Mesenchymal stem cell (in vitro differentiated cells and primary cell): ENCODE data around the gene POLR3K.

ENCODE experiments used
- DNase-seq: peaks from one replicate; pipeline ENCODE4 v3.0.0-alpha.2; 2013
- H2AFZ ChIP-seq: one replicate; pipeline ENCODE4 v1.6.1; 2013; ENCODE audit warnings: low read depth, mild to moderate bottlenecking, control low read depth, inconsistent platforms, low read length, moderate library complexity
- H2AK5ac ChIP-seq: 2 replicates; pipeline ENCODE4 v1.6.1; 2013; ENCODE audit warnings: low read length, moderate library complexity, mild to moderate bottlenecking, inconsistent platforms; ENCODE audit not compliant: severe bottlenecking
- H2BK120ac ChIP-seq: one replicate; pipeline ENCODE4 v1.6.1; 2013; ENCODE audit warnings: low read depth, mild to moderate bottlenecking, inconsistent platforms, low read length, moderate library complexity
- H2BK12ac ChIP-seq, 2 experiments: one replicate each; pipeline ENCODE4 v1.6.1; 2013; ENCODE audit warnings: inconsistent platforms in 2 of 2, low read length in 2 of 2, mild to moderate bottlenecking in 2 of 2, moderate library complexity in 2 of 2, control low read depth in 1 of 2
- H2BK15ac ChIP-seq: one replicate; pipeline ENCODE4 v1.6.1; 2013; ENCODE audit warnings: mild to moderate bottlenecking, low read depth, inconsistent platforms; ENCODE audit not compliant: poor library complexity, severe bottlenecking
- H2BK5ac ChIP-seq: 2 replicates; pipeline ENCODE4 v1.6.1; 2013; ENCODE audit warnings: low read depth, mild to moderate bottlenecking, low read length, control low read depth, inconsistent platforms; ENCODE audit not compliant: poor library complexity, severe bottlenecking
- H3K14ac ChIP-seq, 2 experiments: one replicate each; pipeline ENCODE4 v1.6.1; 2013; ENCODE audit warnings: inconsistent platforms in 2 of 2, low read length in 2 of 2, control low read depth in 1 of 2, mild to moderate bottlenecking in 1 of 2, moderate library complexity in 1 of 2
- H3K18ac ChIP-seq, 2 experiments: one replicate each; pipeline ENCODE4 v1.6.1; 2013; ENCODE audit warnings: inconsistent platforms in 2 of 2, low read length in 2 of 2, control low read depth in 1 of 2, low read depth in 1 of 2, mild to moderate bottlenecking in 1 of 2
- H3K23ac ChIP-seq, 2 experiments: one replicate each; pipeline ENCODE4 v1.6.1; 2013; ENCODE audit warnings: inconsistent platforms in 2 of 2, low read length in 2 of 2, mild to moderate bottlenecking in 2 of 2, moderate library complexity in 2 of 2, control low read depth in 1 of 2
- H3K27ac ChIP-seq: 2 replicates; pipeline ENCODE4 v1.5.1; 2013; ENCODE audit warnings: mild to moderate bottlenecking, moderate library complexity, low read length, control low read depth, inconsistent platforms; ENCODE audit not compliant: poor library complexity, severe bottlenecking
- H3K27me3 ChIP-seq, 2 experiments: 2 replicates each; pipeline versions ENCODE4 v1.6.1 to v1.7.0; 2013; ENCODE audit warnings: low read length in 2 of 2, mild to moderate bottlenecking in 2 of 2, moderate library complexity in 2 of 2, control low read depth in 1 of 2, inconsistent platforms in 1 of 2; ENCODE audit not compliant: control insufficient read depth in 1 of 2, insufficient read depth in 1 of 2
- H3K36me3 ChIP-seq, 2 experiments: 2 replicates each; pipeline versions ENCODE4 v1.6.1 to v1.7.0; 2013; ENCODE audit warnings: low read length in 2 of 2, control low read depth in 1 of 2, inconsistent platforms in 1 of 2, low read depth in 1 of 2, mild to moderate bottlenecking in 1 of 2; ENCODE audit not compliant: insufficient read depth in 2 of 2, control insufficient read depth in 1 of 2
- H3K4ac ChIP-seq, 2 experiments: one replicate each; pipeline ENCODE4 v1.6.1; 2013; ENCODE audit warnings: inconsistent platforms in 2 of 2, low read length in 2 of 2, mild to moderate bottlenecking in 2 of 2, moderate library complexity in 2 of 2, control low read depth in 1 of 2, low read depth in 1 of 2
- H3K4me1 ChIP-seq: 2 replicates; pipeline ENCODE4 v1.6.1; 2013; ENCODE audit warnings: low read depth, low read length, control low read depth; ENCODE audit not compliant: control insufficient read depth, insufficient read depth
- H3K4me2 ChIP-seq: 2 replicates; pipeline ENCODE4 v1.6.1; 2013; ENCODE audit warnings: low read length, mild to moderate bottlenecking, inconsistent platforms; ENCODE audit not compliant: poor library complexity, severe bottlenecking
- H3K4me3 ChIP-seq, 2 experiments: 2 replicates each; pipeline versions ENCODE4 v1.5.1 to v1.7.0; 2013; ENCODE audit warnings: low read length in 2 of 2, mild to moderate bottlenecking in 2 of 2, control low read depth in 1 of 2, low read depth in 1 of 2; ENCODE audit not compliant: insufficient read depth in 1 of 2
- H3K79me1 ChIP-seq: replicated peaks from 2 replicates; pipeline ENCODE4 v1.6.1; 2013; ENCODE audit warnings: mild to moderate bottlenecking, control low read depth, low read length, inconsistent platforms; ENCODE audit not compliant: poor library complexity, severe bottlenecking
- H3K9ac ChIP-seq: 2 replicates; pipeline ENCODE4 v1.7.0; 2013; ENCODE audit warnings: mild to moderate bottlenecking, low read length, moderate library complexity
- H3K9me3 ChIP-seq: 2 replicates; pipeline ENCODE4 v1.7.0; 2013; ENCODE audit warnings: mild to moderate bottlenecking, low read length; ENCODE audit not compliant: control insufficient read depth
- H4K8ac ChIP-seq: one replicate; pipeline ENCODE4 v1.6.1; 2013; ENCODE audit warnings: inconsistent platforms, mild to moderate bottlenecking, low read length, moderate library complexity
- H4K91ac ChIP-seq: one replicate; pipeline ENCODE4 v1.6.1; 2013; ENCODE audit warnings: mild to moderate bottlenecking, low read length, inconsistent platforms
- WGBS: methylation state at CpG from one replicate; pipeline ENCODE4 v1.1.7; 2013; ENCODE audit warnings: mixed read lengths; 5-methylcytosine and 5-hydroxymethylcytosine counted together

The POLR3K gene

GRCh38 chr16:66309-67182 is 13.1 kb upstream of the POLR3K start:
- Histone ChIP-seq H2BK15ac (peak overlapping the region; percentile 15), H2AFZ (no peak overlapping the region), H3K36me3 (peaks cover 40 to 83% of the 10 kb centered on the region in 2 experiments), H2BK120ac (no peak overlapping the region), H3K79me1 (peaks cover 38% of the 10 kb centered on the region), H3K4me2 (no peak overlapping the region), H2AK5ac (peak overlapping the region; percentile 38), H4K91ac (peak overlapping the region; percentile 67), H3K4ac (peak overlapping the region in 1 of 2 experiments; percentile 37), H3K9ac (peak overlapping the region; percentile 92), H2BK5ac (no peak overlapping the region), H3K4me3 (no peak overlapping the region), H3K27me3 (no peaks in the 10 kb centered on the region), H3K14ac (peak overlapping the region in 1 of 2 experiments; percentile 80), H3K18ac (peak overlapping the region; percentile 37 to 48), H3K4me1 (peaks cover 65% of the 10 kb centered on the region), H3K23ac (peak overlapping the region in 1 of 2 experiments; percentile 66), H2BK12ac (peak overlapping the region in 1 of 2 experiments; percentile 55), H4K8ac (no peak overlapping the region), H3K27ac (no peak overlapping the region), H3K9me3 (no peaks in the 10 kb centered on the region)
- no peak for DNase-seq
- 88% methylated on average over 13 of the region's 13 CpGs for WGBS

GRCh38 chr16:65745-66144 is 12.3 kb upstream of the POLR3K start:
- DNase-seq, result peak; percentile 73
- Histone ChIP-seq H3K4me3 (no peak overlapping the region), H3K23ac (no peak overlapping the region), H2BK5ac (no peak overlapping the region), H3K27ac (no peak overlapping the region), H3K9ac (no peak overlapping the region), H2AFZ (no peak overlapping the region), H3K27me3 (no peaks in the 10 kb centered on the region), H4K8ac (no peak overlapping the region), H3K18ac (peak overlapping the region; percentile 16 to 48), H4K91ac (peak overlapping the region; percentile 35), H3K79me1 (peaks cover 38% of the 10 kb centered on the region), H3K14ac (peak overlapping the region in 1 of 2 experiments; percentile 36), H3K9me3 (no peaks in the 10 kb centered on the region), H3K4me1 (peaks cover 60% of the 10 kb centered on the region), H2BK12ac (peak overlapping the region in 1 of 2 experiments; percentile 19), H3K4me2 (no peak overlapping the region), H2BK120ac (no peak overlapping the region), H2AK5ac (no peak overlapping the region), H3K36me3 (peaks cover 46 to 91% of the 10 kb centered on the region in 2 experiments), H3K4ac (peak overlapping the region; percentile 37 to 83), H2BK15ac (no peak overlapping the region)
- 21% methylated on average over 17 of the region's 17 CpGs for WGBS

- Histone ChIP-seq H2BK15ac (no peak overlapping the region), H2BK5ac (no peak overlapping the region), H3K9me3 (no peaks in the 10 kb centered on the region), H2AFZ (no peak overlapping the region), H2AK5ac (no peak overlapping the region), H3K9ac (no peak overlapping the region), H3K4me3 (no peak overlapping the region), H3K4ac (no peak overlapping the region), H3K23ac (no peak overlapping the region), H3K79me1 (peaks cover 38% of the 10 kb centered on the region), H3K27ac (no peak overlapping the region), H3K36me3 (peaks cover 55 to 91% of the 10 kb centered on the region in 2 experiments), H3K18ac (no peak overlapping the region), H3K14ac (no peak overlapping the region), H4K8ac (no peak overlapping the region), H2BK120ac (no peak overlapping the region), H3K4me1 (peaks cover 52% of the 10 kb centered on the region), H3K27me3 (no peaks in the 10 kb centered on the region), H3K4me2 (no peak overlapping the region), H4K91ac (no peak overlapping the region), H2BK12ac (no peak overlapping the region)
- WGBS, result 95% methylated on average over 9 of the region's 9 CpGs
- DNase-seq, result no peak
These were observed 11.5 kb upstream of the POLR3K start for GRCh38 chr16:64914-65255.

GRCh38 chr16:63998-64913 is 10.8 kb upstream of the POLR3K start:
- H3K27ac ChIP-seq, result no peak overlapping the region
- no peak overlapping the region for H3K18ac ChIP-seq
- H3K4ac ChIP-seq, result no peak overlapping the region
- H2BK15ac ChIP-seq, result no peak overlapping the region
- H2AFZ ChIP-seq, result no peak overlapping the region
- H3K27me3 ChIP-seq, result no peaks in the 10 kb centered on the region
- no peak overlapping the region for H3K4me2 ChIP-seq
- no peak overlapping the region for H3K23ac ChIP-seq
- 97% methylated on average over 24 of the region's 25 CpGs for WGBS
- no peak overlapping the region for H3K4me3 ChIP-seq
- no peak overlapping the region for H2BK5ac ChIP-seq
- H3K36me3 ChIP-seq, result peaks cover 61 to 95% of the 10 kb centered on the region in 2 experiments
- peaks cover 45% of the 10 kb centered on the region for H3K4me1 ChIP-seq
- no peak overlapping the region for H4K91ac ChIP-seq
- H3K79me1 ChIP-seq, result peaks cover 42% of the 10 kb centered on the region
- no peak for DNase-seq
- H3K9me3 ChIP-seq, result no peaks in the 10 kb centered on the region
- H4K8ac ChIP-seq, result no peak overlapping the region
- H2BK12ac ChIP-seq, result no peak overlapping the region
- H2AK5ac ChIP-seq, result no peak overlapping the region
- H3K9ac ChIP-seq, result no peak overlapping the region
- no peak overlapping the region for H2BK120ac ChIP-seq
- H3K14ac ChIP-seq, result no peak overlapping the region
